GM12875 (cell line): ENCODE data around the gene NPL.

Experiments used
- H3K4me3 ChIP-seq: one replicate; pipeline ENCODE4 v1.5.1; 2011; ENCODE audit warnings: low read depth, low read length, control low read depth
- TF ChIP-seq, protein P1 (sequence below): IDR thresholded peaks from 2 replicates; pipeline ENCODE4 v1.5.1; 2011; ENCODE audit warnings: low read depth, mild to moderate bottlenecking, control low read depth, inconsistent platforms, low read length, moderate library complexity, borderline replicate concordance; ENCODE audit not compliant: insufficient read depth

NPL gene

GRCh38 chr1:182816863-182817262, 27.3 kb downstream of the NPL start:
- H3K4me3 ChIP-seq, result no peak overlapping the region
- TF ChIP-seq, protein P1, sequence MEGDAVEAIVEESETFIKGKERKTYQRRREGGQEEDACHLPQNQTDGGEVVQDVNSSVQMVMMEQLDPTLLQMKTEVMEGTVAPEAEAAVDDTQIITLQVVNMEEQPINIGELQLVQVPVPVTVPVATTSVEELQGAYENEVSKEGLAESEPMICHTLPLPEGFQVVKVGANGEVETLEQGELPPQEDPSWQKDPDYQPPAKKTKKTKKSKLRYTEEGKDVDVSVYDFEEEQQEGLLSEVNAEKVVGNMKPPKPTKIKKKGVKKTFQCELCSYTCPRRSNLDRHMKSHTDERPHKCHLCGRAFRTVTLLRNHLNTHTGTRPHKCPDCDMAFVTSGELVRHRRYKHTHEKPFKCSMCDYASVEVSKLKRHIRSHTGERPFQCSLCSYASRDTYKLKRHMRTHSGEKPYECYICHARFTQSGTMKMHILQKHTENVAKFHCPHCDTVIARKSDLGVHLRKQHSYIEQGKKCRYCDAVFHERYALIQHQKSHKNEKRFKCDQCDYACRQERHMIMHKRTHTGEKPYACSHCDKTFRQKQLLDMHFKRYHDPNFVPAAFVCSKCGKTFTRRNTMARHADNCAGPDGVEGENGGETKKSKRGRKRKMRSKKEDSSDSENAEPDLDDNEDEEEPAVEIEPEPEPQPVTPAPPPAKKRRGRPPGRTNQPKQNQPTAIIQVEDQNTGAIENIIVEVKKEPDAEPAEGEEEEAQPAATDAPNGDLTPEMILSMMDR, result no peak

GRCh38 chr1:182817802-182818201, 28.2 kb downstream of the NPL start:
- TF ChIP-seq, protein P1, result no peak
- H3K4me3 ChIP-seq, result no peak overlapping the region

DNA sequence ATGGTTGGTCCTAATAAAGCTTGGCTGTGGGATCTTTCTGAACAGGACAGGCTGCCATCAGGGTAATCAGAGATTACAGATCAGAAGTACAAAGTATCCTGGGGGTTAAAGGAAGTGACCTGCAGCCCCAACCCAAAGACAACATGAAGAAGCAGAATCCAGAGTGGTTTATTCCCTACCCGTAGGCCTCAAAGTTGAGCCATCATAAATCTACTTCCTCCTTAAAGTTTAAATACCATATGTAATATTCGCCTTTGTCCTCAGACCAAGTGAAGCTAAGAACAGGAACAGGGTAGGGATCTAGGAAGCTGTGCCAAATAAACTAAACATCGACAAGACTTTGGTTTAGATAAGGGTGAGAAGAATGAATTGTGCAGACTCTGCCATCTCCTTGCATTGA, 33.6 kb downstream of the NPL start:
- TF ChIP-seq, protein P1, result no peak
- H3K4me3 ChIP-seq, result no peak overlapping the region

DNA sequence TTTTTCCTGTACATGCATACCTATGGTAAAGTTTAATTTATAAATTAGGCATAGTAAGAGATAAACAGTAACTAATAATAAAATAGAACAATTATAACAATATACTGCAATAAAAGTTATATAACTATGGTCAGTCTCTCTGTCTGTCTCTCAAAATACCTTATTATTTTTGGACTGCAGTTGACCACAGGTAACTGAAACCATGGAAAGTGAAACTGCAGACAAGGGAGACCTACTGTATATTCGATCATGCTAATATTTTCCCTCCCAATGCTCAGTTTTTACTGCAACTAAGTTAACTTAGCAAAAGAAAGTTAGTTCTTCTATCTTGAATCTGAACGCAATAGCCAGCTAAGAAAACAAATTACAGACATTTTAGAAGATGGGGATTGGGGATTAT, 37.3 kb downstream of the NPL start:
- no peak overlapping the region for H3K4me3 ChIP-seq
- TF ChIP-seq, protein P1, result no peak

DNA sequence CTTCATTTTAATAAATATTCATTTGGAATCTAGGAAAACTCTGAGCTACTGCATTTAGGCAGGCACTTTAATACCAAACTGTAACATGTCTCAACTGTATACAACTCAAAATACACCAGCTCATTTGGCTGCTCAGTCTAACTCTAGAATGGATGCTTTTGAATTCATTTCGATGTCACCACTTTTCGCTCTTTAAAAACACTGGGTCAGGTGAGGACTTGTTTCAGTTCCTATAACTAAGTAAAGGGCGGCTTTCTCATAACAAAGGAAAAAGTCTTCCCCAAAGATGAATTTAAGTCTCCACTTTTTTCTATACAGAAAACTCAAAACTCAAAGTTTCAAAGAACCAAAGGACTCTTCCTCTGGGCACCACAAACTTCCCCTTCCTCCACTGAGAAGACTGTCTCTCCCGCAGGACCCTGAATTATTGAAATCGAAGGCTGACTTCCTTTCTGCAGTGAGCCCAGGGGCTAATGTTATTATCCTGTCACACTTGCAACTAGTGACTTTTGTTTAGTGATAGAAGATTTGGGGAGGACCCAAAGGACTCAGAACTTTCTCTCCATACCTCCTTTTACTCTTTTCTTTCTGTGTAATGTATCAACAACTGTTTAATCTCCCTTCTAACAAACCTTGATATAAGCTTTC, 39.8 kb downstream of the NPL start:
- H3K4me3 ChIP-seq, result no peak overlapping the region
- TF ChIP-seq, protein P1, result no peak

DNA sequence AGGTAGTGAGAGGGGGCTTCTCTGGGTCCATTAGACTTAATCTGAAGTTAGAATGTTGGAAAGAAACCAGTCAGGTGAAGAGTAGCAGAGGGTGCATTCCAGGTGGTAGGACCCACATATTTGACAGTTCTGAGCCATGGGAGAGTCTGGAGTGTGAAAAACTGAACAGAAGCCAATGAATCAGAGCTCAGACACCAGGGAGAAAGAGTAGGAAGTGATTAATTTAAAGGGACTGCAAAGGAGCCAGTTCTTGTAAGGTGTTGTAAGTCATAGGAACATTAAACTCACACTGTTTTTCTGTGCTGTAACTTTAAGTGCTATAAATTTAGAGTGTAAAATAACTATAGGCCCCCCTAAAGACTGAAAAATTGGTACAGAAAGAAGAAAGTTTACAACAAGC, 43.7 kb downstream of the NPL start:
- TF ChIP-seq, protein P1, result no peak
- no peak overlapping the region for H3K4me3 ChIP-seq

- no peak overlapping the region for H3K4me3 ChIP-seq
- TF ChIP-seq, protein P1, result no peak
Observed at GRCh38 chr1:182834326-182834725, 44.8 kb downstream of the NPL start.
